ENCODE data around the gene IRF2BP1. TPM values are rescaled to one million over a fixed set of nuclear protein-coding genes. Genes with fewer than 3 reads are reported as not detected.

The IRF2BP1 gene
- total RNA-seq, 1 donor from 2014 or later = 9.8 TPM

GRCh38 chr19:45902651-45903625 lies 17.0 kb upstream of the IRF2BP1 start:
- no peak for TF ChIP-seq EZH2 (IDR thresholded peaks at IDR 0.05)
- TF ChIP-seq CTCF (IDR thresholded peaks at IDR 0.05) = peak; percentile 19
- H3K27ac ChIP-seq = no peak overlapping the region
- Mint-ChIP-seq H3K27me3 (ENCODE audit: insufficient read depth, low read depth) (peaks cover 9% of the 10 kb centered on the region), H3K27ac (no peak overlapping the region), H3K9me3 (no peaks in the 10 kb centered on the region), H3K36me3 (peaks cover 19% of the 10 kb centered on the region), H3K4me1 (peaks cover 23% of the 10 kb centered on the region), H3K4me3 (peak overlapping the region; percentile 93)
- H3K4me2 ChIP-seq = peak overlapping the region; percentile 90
- H3K9ac ChIP-seq = peak overlapping the region; percentile 22
- peak; percentile 99 for DNase-seq (ENCODE audit: low spot score)
- H3K36me3 ChIP-seq = no peaks in the 10 kb centered on the region
- H2AFZ ChIP-seq (replicated peaks) = peak overlapping the region; percentile 81
- H3K27me3 ChIP-seq = peaks cover 26% of the 10 kb centered on the region
- H3K4me1 ChIP-seq = peaks cover 6% of the 10 kb centered on the region
- H4K20me1 ChIP-seq (ENCODE audit: low read depth) = peaks cover 22% of the 10 kb centered on the region
- peaks cover 27% of the 10 kb centered on the region for H3F3A ChIP-seq (ENCODE audit: low read depth)
- H3K9me3 ChIP-seq (ENCODE audit: low read depth) = no peaks in the 10 kb centered on the region
- peak overlapping the region; percentile 68 for H3K4me3 ChIP-seq
- H3K79me2 ChIP-seq (ENCODE audit: low read depth) = no peaks in the 10 kb centered on the region

GRCh38 chr19:45901912-45902650 lies 16.1 kb upstream of the IRF2BP1 start, which contains the start of gene MYPOP:
MYPOP (minus strand) TSS chr19:45902613; CDS start chr19:45901773, 840 bp downstream.
- Histone ChIP-seq H4K20me1 (ENCODE audit: low read depth) (peaks cover 22% of the 10 kb centered on the region), H3K9me3 (ENCODE audit: low read depth) (no peaks in the 10 kb centered on the region), H3K79me2 (ENCODE audit: low read depth) (no peaks in the 10 kb centered on the region), H3K36me3 (no peaks in the 10 kb centered on the region), H3K27me3 (peaks cover 26% of the 10 kb centered on the region), H2AFZ (replicated peaks) (peak within 1 kb of the TSS; percentile 81), H3K4me1 (peaks cover 6% of the 10 kb centered on the region), H3K9ac (peak within 1 kb of the TSS; percentile 22), H3F3A (ENCODE audit: low read depth) (peaks cover 27% of the 10 kb centered on the region), H3K4me3 (peak within 1 kb of the TSS; percentile 68), H3K27ac (no peak within 1 kb of the TSS), H3K4me2 (peak within 1 kb of the TSS; percentile 90)
- H3K4me1 Mint-ChIP-seq = peaks cover 20% of the 10 kb centered on the region
- H3K36me3 Mint-ChIP-seq = peaks cover 19% of the 10 kb centered on the region
- no peak within 1 kb of the TSS for H3K27ac Mint-ChIP-seq
- H3K9me3 Mint-ChIP-seq = no peaks in the 10 kb centered on the region
- peak within 1 kb of the TSS; percentile 93 for H3K4me3 Mint-ChIP-seq
- TF ChIP-seq CTCF (IDR thresholded peaks at IDR 0.05) (no peak), EZH2phosphoT487 (IDR thresholded peaks at IDR 0.05) (peak; percentile 4)
- peaks cover 9% of the 10 kb centered on the region for H3K27me3 Mint-ChIP-seq (ENCODE audit: insufficient read depth, low read depth)
- DNase-seq (ENCODE audit: low spot score) = peak; percentile 66

- Histone ChIP-seq H4K20me1 (ENCODE audit: low read depth) (peaks cover 22% of the 10 kb centered on the region), H3K4me3 (peak overlapping the region; percentile 68), H3K4me2 (peak overlapping the region; percentile 90), H2AFZ (replicated peaks) (peak overlapping the region; percentile 23), H3K36me3 (no peaks in the 10 kb centered on the region), H3K9me3 (ENCODE audit: low read depth) (no peaks in the 10 kb centered on the region), H3K27ac (no peak overlapping the region), H3K27me3 (peaks cover 26% of the 10 kb centered on the region), H3F3A (ENCODE audit: low read depth) (peaks cover 27% of the 10 kb centered on the region), H3K9ac (no peak overlapping the region), H3K79me2 (ENCODE audit: low read depth) (no peaks in the 10 kb centered on the region), H3K4me1 (peaks cover 6% of the 10 kb centered on the region)
- TF ChIP-seq EZH2phosphoT487 (IDR thresholded peaks at IDR 0.05) (peak; percentile 90), CTCF (IDR thresholded peaks at IDR 0.05) (no peak), EZH2 (IDR thresholded peaks at IDR 0.05) (peak; percentile 93)
- Mint-ChIP-seq H3K9me3 (no peaks in the 10 kb centered on the region), H3K4me3 (peak overlapping the region; percentile 67), H3K27me3 (ENCODE audit: insufficient read depth, low read depth) (peaks cover 9% of the 10 kb centered on the region), H3K4me1 (peaks cover 20% of the 10 kb centered on the region), H3K27ac (no peak overlapping the region), H3K36me3 (peaks cover 19% of the 10 kb centered on the region)
- DNase-seq (ENCODE audit: low spot score) = peak; percentile 62
These were observed 15.5 kb upstream of the IRF2BP1 start for GRCh38 chr19:45901432-45901911.
